C4-2B (cell line): Measurements from ENCODE around the gene F2.

Experiments
- CTCF ChIP-seq: fragments of 450-650 bp; conservative IDR thresholded peaks from 2 replicates; pipeline ENCODE4 v1.5.1; 2017; ENCODE audit warnings: mild to moderate bottlenecking
- ZFX ChIP-seq: fragments of 450-650 bp; IDR thresholded peaks from 2 replicates; pipeline ENCODE4 v1.6.1; 2017

DNA sequence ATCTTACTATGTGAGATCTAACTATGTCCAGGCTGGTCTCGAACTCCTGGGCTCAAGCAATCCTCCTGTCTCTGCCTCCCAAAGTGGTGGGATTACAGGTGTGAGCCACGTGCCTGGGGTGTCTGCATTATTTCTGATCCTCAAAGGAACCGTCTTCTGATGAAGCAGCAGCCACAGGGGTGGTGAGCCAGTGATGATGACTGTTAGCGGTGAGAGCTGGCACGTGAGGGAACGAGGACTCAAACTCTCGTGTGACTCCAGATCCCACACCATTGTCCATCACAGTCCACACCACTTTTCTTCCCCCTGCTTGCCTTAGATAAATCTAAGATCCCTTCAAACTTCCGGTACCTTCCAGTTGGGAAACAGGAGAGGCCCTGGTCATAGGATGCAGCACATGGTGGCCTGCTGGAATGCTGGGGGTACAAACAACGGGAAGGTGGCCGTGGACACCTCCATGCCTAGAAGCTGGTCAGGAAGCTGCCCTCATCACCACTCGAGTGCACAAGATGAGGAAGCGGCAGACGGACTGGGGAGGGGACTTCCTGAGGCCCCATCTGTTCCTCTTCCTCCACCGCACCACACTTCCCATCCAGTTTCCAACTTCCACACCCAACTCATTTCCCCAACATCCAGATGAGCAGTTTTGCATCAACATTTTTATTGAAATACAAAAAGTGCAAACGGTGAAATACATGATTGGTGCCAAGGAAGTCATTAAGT, 42.4 kb upstream of the F2 start:
- TF ChIP-seq CTCF: no peak
- no peak for TF ChIP-seq ZFX
